Measurements from ENCODE around the gene CELF4. TPM values are rescaled to one million over a fixed set of nuclear protein-coding genes. Genes with fewer than 3 reads are reported as not detected.
A peak's percentile ranks its signal among the peaks of the same experiment; 100 is the strongest.

The CELF4 gene
- total RNA-seq, 4 donors from 2014 or later = 0.32 to 0.81 (median 0.77) TPM

GRCh38 chr18:37395138-37395537 lies 170.5 kb downstream of the CELF4 start:
- Histone ChIP-seq H3K27ac (no peak overlapping the region), H3K9me3 (peaks cover 0 to 4% (median 0%) of the 10 kb centered on the region in 3 donors), H3K4me3 (no peak overlapping the region), H3K27me3 (no peaks in the 10 kb centered on the region), H3K4me1 (peaks cover 0 to 16% (median 4%) of the 10 kb centered on the region in 3 donors), H3K36me3 (no peaks in the 10 kb centered on the region)
- ATAC-seq = no peak
- WGBS, 2 donors (ENCODE audit: low coverage in 1 of 2) = 89% methylated on average over 3 of the region's 7 CpGs; no CpG with 5 or more reads in 1 of the 2 donors
- no peak for TF ChIP-seq EP300 (IDR thresholded peaks at IDR 0.05)
- TF ChIP-seq POLR2A (IDR thresholded peaks at IDR 0.05) = no peak
- TF ChIP-seq, protein P1, sequence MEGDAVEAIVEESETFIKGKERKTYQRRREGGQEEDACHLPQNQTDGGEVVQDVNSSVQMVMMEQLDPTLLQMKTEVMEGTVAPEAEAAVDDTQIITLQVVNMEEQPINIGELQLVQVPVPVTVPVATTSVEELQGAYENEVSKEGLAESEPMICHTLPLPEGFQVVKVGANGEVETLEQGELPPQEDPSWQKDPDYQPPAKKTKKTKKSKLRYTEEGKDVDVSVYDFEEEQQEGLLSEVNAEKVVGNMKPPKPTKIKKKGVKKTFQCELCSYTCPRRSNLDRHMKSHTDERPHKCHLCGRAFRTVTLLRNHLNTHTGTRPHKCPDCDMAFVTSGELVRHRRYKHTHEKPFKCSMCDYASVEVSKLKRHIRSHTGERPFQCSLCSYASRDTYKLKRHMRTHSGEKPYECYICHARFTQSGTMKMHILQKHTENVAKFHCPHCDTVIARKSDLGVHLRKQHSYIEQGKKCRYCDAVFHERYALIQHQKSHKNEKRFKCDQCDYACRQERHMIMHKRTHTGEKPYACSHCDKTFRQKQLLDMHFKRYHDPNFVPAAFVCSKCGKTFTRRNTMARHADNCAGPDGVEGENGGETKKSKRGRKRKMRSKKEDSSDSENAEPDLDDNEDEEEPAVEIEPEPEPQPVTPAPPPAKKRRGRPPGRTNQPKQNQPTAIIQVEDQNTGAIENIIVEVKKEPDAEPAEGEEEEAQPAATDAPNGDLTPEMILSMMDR (IDR thresholded peaks at IDR 0.05) = no peak
- no peak for TF ChIP-seq POLR2AphosphoS5 (IDR thresholded peaks at IDR 0.05)

DNA sequence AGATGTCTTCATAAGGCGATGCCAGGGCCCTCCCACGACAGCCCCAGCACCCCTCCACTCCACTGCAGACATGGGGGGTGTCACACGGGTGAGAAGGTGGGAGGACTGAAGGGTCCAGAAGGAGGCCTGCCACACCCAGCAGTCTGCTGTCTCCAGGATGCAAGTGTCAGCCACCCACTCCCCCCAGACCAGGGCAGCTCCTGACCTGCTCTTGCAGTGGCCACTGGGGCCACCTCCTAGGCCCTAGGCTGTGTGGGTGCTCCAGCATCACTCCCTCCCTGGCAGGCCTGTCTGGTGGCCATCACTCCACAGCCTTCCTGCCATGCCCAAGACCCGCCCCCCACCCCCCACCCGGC lies 171.0 kb downstream of the CELF4 start:
- peak overlapping the region in 1 of 2 donors; percentile 52 for H3K4me3 ChIP-seq
- no peaks in the 10 kb centered on the region for H3K36me3 ChIP-seq
- 40 to 50% methylated on average over 1 to 3 of the region's 5 CpGs for WGBS, 2 donors (ENCODE audit: low coverage in 1 of 2)
- H3K27me3 ChIP-seq = no peaks in the 10 kb centered on the region
- ATAC-seq = no peak
- H3K9me3 ChIP-seq = peaks cover 0 to 9% (median 0%) of the 10 kb centered on the region in 3 donors
- peak overlapping the region in 1 of 4 donors; percentile 9 for H3K27ac ChIP-seq
- TF ChIP-seq EP300 (IDR thresholded peaks at IDR 0.05) (no peak), POLR2AphosphoS5 (IDR thresholded peaks at IDR 0.05) (no peak), POLR2A (IDR thresholded peaks at IDR 0.05) (no peak)
- TF ChIP-seq, protein P1 (IDR thresholded peaks at IDR 0.05) = no peak
- H3K4me1 ChIP-seq = peaks cover 0 to 16% (median 4%) of the 10 kb centered on the region in 3 donors

DNA sequence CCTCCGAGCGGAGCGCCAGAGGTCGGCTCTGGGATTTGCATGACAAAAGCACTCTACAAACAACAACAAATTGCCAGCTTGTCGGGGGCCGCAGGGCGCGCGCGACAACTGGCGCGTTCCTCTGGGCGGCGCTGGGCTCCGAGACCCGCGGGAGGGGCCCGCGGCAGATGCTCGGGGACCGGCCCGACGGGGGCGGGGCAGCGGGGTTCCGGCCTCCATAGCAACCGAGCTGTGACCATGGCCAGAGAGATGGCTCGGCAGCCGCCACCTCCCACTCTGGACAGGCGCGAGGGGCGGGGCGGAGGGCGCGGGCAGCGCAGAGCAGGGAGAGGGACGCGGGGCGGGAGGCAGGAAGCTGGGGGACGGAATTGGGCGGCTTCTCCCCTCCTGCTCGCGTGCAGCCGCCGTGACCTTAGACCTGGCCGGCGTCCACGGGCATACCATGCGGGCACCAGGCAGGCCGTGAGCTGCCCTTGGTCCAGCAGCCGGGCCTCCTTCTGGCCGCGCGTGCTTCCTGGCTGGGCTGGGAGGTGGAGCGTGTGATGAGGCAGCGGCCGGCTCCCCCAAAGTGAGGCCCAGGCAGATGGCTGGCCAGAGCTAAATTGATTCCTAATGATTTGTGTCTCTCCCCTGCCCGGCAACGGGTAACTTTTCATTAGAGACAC lies 171.5 kb downstream of the CELF4 start:
- 0% methylated on average over 6 of the region's 59 CpGs; no CpG with 5 or more reads in 1 of the 2 donors for whole genome bisulfite sequencing, 2 donors (ENCODE audit: low coverage in 1 of 2)
- Histone ChIP-seq H3K9me3 (peaks cover 0 to 15% (median 0%) of the 10 kb centered on the region in 3 donors), H3K4me1 (peaks cover 0 to 16% (median 4%) of the 10 kb centered on the region in 3 donors), H3K27me3 (no peaks in the 10 kb centered on the region), H3K27ac (peak overlapping the region in 1 of 4 donors; percentile 9), H3K4me3 (peak overlapping the region; percentile 29 to 52), H3K36me3 (no peaks in the 10 kb centered on the region)
- ATAC-seq = peak; percentile 90
- TF ChIP-seq POLR2AphosphoS5 (IDR thresholded peaks at IDR 0.05) (peak; percentile 28), EP300 (IDR thresholded peaks at IDR 0.05) (no peak)

- Histone ChIP-seq H3K4me1 (peaks cover 0 to 16% (median 4%) of the 10 kb centered on the region in 3 donors), H3K4me3 (peak overlapping the region in 1 of 2 donors; percentile 52), H3K36me3 (no peaks in the 10 kb centered on the region), H3K9me3 (peaks cover 0 to 17% (median 0%) of the 10 kb centered on the region in 3 donors), H3K27me3 (no peaks in the 10 kb centered on the region), H3K27ac (no peak overlapping the region)
- ATAC-seq = no peak
- TF ChIP-seq POLR2AphosphoS5 (IDR thresholded peaks at IDR 0.05) (no peak), POLR2A (IDR thresholded peaks at IDR 0.05) (no peak), EP300 (IDR thresholded peaks at IDR 0.05) (no peak)
- TF ChIP-seq, protein P1 (IDR thresholded peaks at IDR 0.05) = no peak
- WGBS, 2 donors (ENCODE audit: low coverage in 1 of 2) = 17 to 27% methylated on average over 2 to 3 of the region's 6 CpGs
Measured at GRCh38 chr18:37393221-37393827, 172.3 kb downstream of the CELF4 start.

- WGBS, 2 donors (ENCODE audit: low coverage in 1 of 2) = 100% methylated on average over 1 to 3 of the region's 3 CpGs
- Histone ChIP-seq H3K4me1 (peaks cover 0 to 16% (median 4%) of the 10 kb centered on the region in 3 donors), H3K9me3 (peaks cover 0 to 17% (median 0%) of the 10 kb centered on the region in 3 donors), H3K4me3 (no peak overlapping the region), H3K27ac (no peak overlapping the region), H3K27me3 (no peaks in the 10 kb centered on the region), H3K36me3 (no peaks in the 10 kb centered on the region)
- ATAC-seq = no peak
- no peak for TF ChIP-seq POLR2AphosphoS5 (IDR thresholded peaks at IDR 0.05)
- no peak for TF ChIP-seq EP300 (IDR thresholded peaks at IDR 0.05)
- TF ChIP-seq POLR2A (IDR thresholded peaks at IDR 0.05) = no peak
- TF ChIP-seq, protein P1 (IDR thresholded peaks at IDR 0.05) = no peak
Measured at GRCh38 chr18:37392648-37393047, 172.9 kb downstream of the CELF4 start.
